ENCODE measurements around the gene NKD1. TPM values are rescaled to one million over a fixed set of nuclear protein-coding genes. Genes with fewer than 3 reads are reported as not detected.

NKD1 gene
- total and polyA plus RNA-seq, 2 of the 8 experiments (the other 6 are each of a cell fraction or from before 2014, with no cell fraction given) = 0.70 to 4.5 TPM

- Histone ChIP-seq H3K27ac (ENCODE audit: low read depth, low read length) (no peak overlapping the region), H4K5ac (ENCODE audit: insufficient read length, low read depth, low read length) (no peak overlapping the region), H3K56ac (replicated peaks; ENCODE audit: insufficient read length, low read depth, low read length) (no peak overlapping the region), H3K36me3 (ENCODE audit: control insufficient read depth in 2 of 4, insufficient read depth in 4 of 4, low read length in 3 of 4) (no peaks in the 10 kb centered on the region), H2BK120ac (replicated peaks; ENCODE audit: low read depth, low read length) (no peak overlapping the region), H4K20me1 (replicated peaks in 1 of 2; ENCODE audit: control insufficient read depth in 1 of 2, insufficient read depth in 2 of 2, low read length in 2 of 2) (no peaks in the 10 kb centered on the region), H3K18ac (ENCODE audit: extremely low read depth, low read length) (no peak overlapping the region), H3K14ac (ENCODE audit: insufficient read length) (no peak overlapping the region), H3K79me2 (ENCODE audit: control insufficient read depth in 1 of 2, insufficient read depth in 2 of 2, low read length in 2 of 2) (no peaks in the 10 kb centered on the region), H3K27me3 (replicated peaks in 1 of 4; ENCODE audit: control insufficient read depth in 3 of 4, extremely low read depth in 1 of 4, insufficient read depth in 3 of 4, low read length in 3 of 4) (no peaks in the 10 kb centered on the region), H4K8ac (ENCODE audit: extremely low read depth, insufficient read depth, low read length) (no peak overlapping the region), H3K79me1 (ENCODE audit: low read depth, low read length) (no peaks in the 10 kb centered on the region), H3K4ac (replicated peaks; ENCODE audit: insufficient read length, low read depth, low read length) (no peak overlapping the region), H2AFZ (ENCODE audit: low read length) (0 out of 2 replicates have a peak overlapping the region, but pooled peaks have one; percentile 55), H4K91ac (replicated peaks; ENCODE audit: insufficient read length, low read length) (no peak overlapping the region), H2BK20ac (ENCODE audit: low read length) (no peak overlapping the region), H3K9ac (replicated peaks in 1 of 4; ENCODE audit: extremely low read depth in 1 of 4, low read depth in 3 of 4, low read length in 3 of 4) (no peak overlapping the region), H3K4me1 (replicated peaks in 1 of 4; ENCODE audit: control insufficient read depth in 3 of 4, insufficient read depth in 4 of 4, low read length in 3 of 4) (no peaks in the 10 kb centered on the region), H2AK5ac (ENCODE audit: low read depth, low read length) (no peak overlapping the region), H3K4me3 (ENCODE audit: extremely low read depth in 1 of 4, insufficient read depth in 2 of 4, low read depth in 3 of 4, low read length in 4 of 4) (no peak overlapping the region), H3K4me2 (ENCODE audit: insufficient read depth in 1 of 2, low read depth in 2 of 2, low read length in 2 of 2) (no peak overlapping the region), H3K23me2 (ENCODE audit: low read depth, low read length) (no peaks in the 10 kb centered on the region), H2BK12ac (ENCODE audit: low read depth, low read length) (no peak overlapping the region), H3K9me3 (ENCODE audit: insufficient read depth in 2 of 2, low read depth in 1 of 2, low read length in 1 of 2) (no peaks in the 10 kb centered on the region), H2BK15ac (ENCODE audit: low read length) (no peak overlapping the region), H3K23ac (ENCODE audit: insufficient read length) (no peak overlapping the region), H2BK5ac (ENCODE audit: low read depth, low read length) (no peak overlapping the region)
- ChIA-PET CTCF (ENCODE audit: partially characterized antibody) (interaction anchor here (0.6 to 3.5 kb wide), 21 partner anchors 8 to 1323 kb away, joined by 3 to 12 read pairs (median 5); no protein-coding TSS in a partner anchor), POLR2A (ENCODE audit: partially characterized antibody) (interaction anchor here (1.0 kb wide), 1 partner anchor 9 kb away, joined by 3 read pairs; no protein-coding TSS in a partner anchor)
- FAIRE-seq (no peak), DNase-seq (ENCODE audit: low read depth in 1 of 2, low spot score in 2 of 2) (peak in 1 of 2 experiments; percentile 58)
- 69% methylated on average over 10 of the region's 10 CpGs; no CpG with 5 or more reads in 1 of the 2 experiments for WGBS, 2 experiments (ENCODE audit: extremely low coverage in 1 of 2, insufficient coverage in 1 of 2, insufficient read length in 1 of 2, insufficient replicate concordance in 2 of 2, low coverage in 1 of 2, low lambda C conversion rate in 2 of 2, missing lambda C conversion rate in 1 of 2)
- TF ChIP-seq JUND (IDR thresholded peaks at IDR 0.05; ENCODE audit: low read length) = no peak
- peak; percentile 35 to 41; a peak in 3 of 4 replicates for TF ChIP-seq RAD21 (IDR thresholded peaks at IDR 0.05 in 1 of 2, conservative IDR thresholded peaks at IDR 0.05 in 1 of 2; ENCODE audit: low read depth in 2 of 2, low read length in 2 of 2)
- TF ChIP-seq RFX5 (IDR thresholded peaks at IDR 0.05; ENCODE audit: borderline replicate concordance, low read depth, low read length) = no peak
- no peak for TF ChIP-seq POU5F1 (IDR thresholded peaks at IDR 0.05; ENCODE audit: low read depth, low read length)
- no peak for TF ChIP-seq ASH2L (IDR thresholded peaks at IDR 0.05; ENCODE audit: low read length)
- TF ChIP-seq SP4 (IDR thresholded peaks at IDR 0.05; ENCODE audit: low read length) = no peak
- no peak for TF ChIP-seq SIX5 (IDR thresholded peaks at IDR 0.05; ENCODE audit: low read depth, low read length)
- TF ChIP-seq NRF1 (IDR thresholded peaks at IDR 0.05; ENCODE audit: low read depth, low read length) = no peak
- no peak for TF ChIP-seq EP300 (IDR thresholded peaks at IDR 0.05; ENCODE audit: borderline replicate concordance in 1 of 2, low read depth in 2 of 2, low read length in 2 of 2)
- no peak for TF ChIP-seq EGR1 (IDR thresholded peaks at IDR 0.05; ENCODE audit: borderline replicate concordance, low read depth, low read length)
- no peak for TF ChIP-seq RNF2 (IDR thresholded peaks at IDR 0.05; ENCODE audit: borderline replicate concordance, low read depth, low read length, missing control alignments, poor library complexity, severe bottlenecking)
- TF ChIP-seq TAF1 (IDR thresholded peaks at IDR 0.05; ENCODE audit: low read depth, low read length) = no peak
Observed at GRCh38 chr16:50627419-50627818, 79.2 kb downstream of the NKD1 start.

All from H1 (cell line).